ENCODE results near the gene ATP8A1. TPM values are rescaled to one million over a fixed set of nuclear protein-coding genes. Genes with fewer than 3 reads are reported as not detected.
"Not testable (repeated sequence)": the region's sequence is repeated elsewhere in the genome, so short reads cannot be mapped to it uniquely, and the experiment has no call there.

ATP8A1 gene
- total RNA-seq, 1 experiment from 2014 or later: 0.19 TPM

GRCh38 chr4:42385516-42385915 lies 271.4 kb downstream of the ATP8A1 start:
- TF ChIP-seq CTCF (IDR thresholded peaks at IDR 0.05; ENCODE audit: unreplicated experiment): no peak
- BruUV-seq (replicated peaks): no TSS peak
- intact Hi-C loops (cut with micrococcal nuclease): no loop called here
- no peak for DNase-seq (ENCODE audit: unreplicated experiment)
- Mint-ChIP-seq H3K36me3 (ENCODE audit: insufficient read depth, unreplicated experiment) (no peaks in the 10 kb centered on the region), H3K9me3 (ENCODE audit: unreplicated experiment) (peaks cover 14% of the 10 kb centered on the region), H3K27ac (ENCODE audit: low read depth, unreplicated experiment) (no peak overlapping the region), H3K4me1 (ENCODE audit: insufficient read depth, unreplicated experiment) (no peaks in the 10 kb centered on the region), H3K27me3 (ENCODE audit: insufficient read depth, unreplicated experiment) (no peaks in the 10 kb centered on the region), H3K4me3 (ENCODE audit: unreplicated experiment) (no peak overlapping the region)
- CTCF ChIA-PET: interaction anchor here (0.7 to 1.4 kb wide), 3 partner anchors 14 to 135 kb away, joined by 3 read pairs; no protein-coding TSS in a partner anchor
- POLR2A ChIA-PET: no interaction called here

- H3K4me1 Mint-ChIP-seq (ENCODE audit: insufficient read depth, unreplicated experiment): no peaks in the 10 kb centered on the region
- H3K9me3 Mint-ChIP-seq (ENCODE audit: unreplicated experiment): peaks cover 10% of the 10 kb centered on the region
- no peak overlapping the region for H3K27ac Mint-ChIP-seq (ENCODE audit: low read depth, unreplicated experiment)
- H3K36me3 Mint-ChIP-seq (ENCODE audit: insufficient read depth, unreplicated experiment): no peaks in the 10 kb centered on the region
- CTCF ChIA-PET: interaction anchor here (1.2 to 1.4 kb wide), 2 partner anchors 10 to 140 kb away, joined by 3 to 12 read pairs; no protein-coding TSS in a partner anchor
- H3K4me3 Mint-ChIP-seq (ENCODE audit: unreplicated experiment): no peak overlapping the region
- no peak for DNase-seq (ENCODE audit: unreplicated experiment)
- no TSS peak for BruUV-seq (replicated peaks)
- H3K27me3 Mint-ChIP-seq (ENCODE audit: insufficient read depth, unreplicated experiment): no peaks in the 10 kb centered on the region
- POLR2A ChIA-PET: no interaction called here
- intact Hi-C loops (cut with micrococcal nuclease): no loop called here
- no peak for TF ChIP-seq CTCF (IDR thresholded peaks at IDR 0.05; ENCODE audit: unreplicated experiment)
Measured at GRCh38 chr4:42381666-42382065, 275.2 kb downstream of the ATP8A1 start.

- H3K27ac Mint-ChIP-seq (ENCODE audit: low read depth, unreplicated experiment): no peak overlapping the region
- no peak overlapping the region for H3K4me3 Mint-ChIP-seq (ENCODE audit: unreplicated experiment)
- CTCF ChIA-PET: interaction anchor here (2.6 kb wide), 1 partner anchor 142 kb away, joined by 9 read pairs; no protein-coding TSS in a partner anchor
- H3K4me1 Mint-ChIP-seq (ENCODE audit: insufficient read depth, unreplicated experiment): no peaks in the 10 kb centered on the region
- no peaks in the 10 kb centered on the region for H3K27me3 Mint-ChIP-seq (ENCODE audit: insufficient read depth, unreplicated experiment)
- no peak for TF ChIP-seq CTCF (IDR thresholded peaks at IDR 0.05; ENCODE audit: unreplicated experiment)
- no peaks in the 10 kb centered on the region for H3K9me3 Mint-ChIP-seq (ENCODE audit: unreplicated experiment)
- intact Hi-C loops (cut with micrococcal nuclease): no loop called here
- DNase-seq (ENCODE audit: unreplicated experiment): no peak
- H3K36me3 Mint-ChIP-seq (ENCODE audit: insufficient read depth, unreplicated experiment): no peaks in the 10 kb centered on the region
- no TSS peak for BruUV-seq (replicated peaks)
- POLR2A ChIA-PET: no interaction called here
Measured at GRCh38 chr4:42377497-42377896, 279.4 kb downstream of the ATP8A1 start.

- ChIA-PET CTCF (interaction anchor here (0.6 to 10.2 kb wide), 28 partner anchors 7 to 689 kb away, joined by 3 to 220 read pairs (median 6); no protein-coding TSS in a partner anchor), POLR2A (interaction anchor here (1.3 kb wide), 2 partner anchors 90 to 147 kb away, joined by 4 read pairs; no protein-coding TSS in a partner anchor)
- intact Hi-C loops (cut with micrococcal nuclease); H3K4me3 Mint-ChIP-seq (ENCODE audit: unreplicated experiment); H3K9me3 Mint-ChIP-seq (ENCODE audit: unreplicated experiment); H3K27me3 Mint-ChIP-seq (ENCODE audit: insufficient read depth, unreplicated experiment); BruUV-seq (replicated peaks); DNase-seq (ENCODE audit: unreplicated experiment); H3K27ac Mint-ChIP-seq (ENCODE audit: low read depth, unreplicated experiment); H3K36me3 Mint-ChIP-seq (ENCODE audit: insufficient read depth, unreplicated experiment); H3K4me1 Mint-ChIP-seq (ENCODE audit: insufficient read depth, unreplicated experiment): not testable (repeated sequence)
Measured at GRCh38 chr4:42372303-42372702, 284.6 kb downstream of the ATP8A1 start.

All from MCF 10A (cell line).